RWPE2 (cell line): ENCODE measurements around the gene TBC1D14.

Experiments
- ATAC-seq: fragments of 200-7000 bp; cut with Tn5 transposase; 3 replicates; pipeline ENCODE4 v1.9.1; 2021; ENCODE audit warnings: low read depth
- DNase-seq: peaks from one replicate; pipeline ENCODE4 v3.0.0-alpha.2; 2020; ENCODE audit warnings: low spot score
- H3K27ac ChIP-seq: fragments of 450-650 bp; 2 replicates; pipeline ENCODE4 v1.5.1; 2017; ENCODE audit warnings: mild to moderate bottlenecking; ENCODE audit not compliant: poor library complexity, severe bottlenecking
- H3K27me3 ChIP-seq: fragments of 250-450 bp; sonication (Bioruptor Pico); 2 replicates; pipeline ENCODE4 v1.5.1; 2021; ENCODE audit warnings: mild to moderate bottlenecking, moderate library complexity; ENCODE audit not compliant: insufficient read depth, poor library complexity, severe bottlenecking
- H3K36me3 ChIP-seq: fragments of 250-450 bp; sonication (Bioruptor Pico); 2 replicates; pipeline ENCODE4 v1.5.1; 2020; ENCODE audit warnings: low read depth, mild to moderate bottlenecking, moderate library complexity
- H3K4me1 ChIP-seq: fragments of 250-450 bp; sonication (Bioruptor Pico); 2 replicates; pipeline ENCODE4 v1.5.1; 2021; ENCODE audit warnings: mild to moderate bottlenecking, moderate library complexity; ENCODE audit not compliant: insufficient read depth, poor library complexity, severe bottlenecking
- H3K4me3 ChIP-seq: fragments of 250-450 bp; sonication (Bioruptor Pico); 2 replicates; pipeline ENCODE4 v1.5.1; 2021; ENCODE audit warnings: mild to moderate bottlenecking, moderate library complexity; ENCODE audit not compliant: severe bottlenecking
- H3K9me3 ChIP-seq: fragments of 250-450 bp; sonication (Bioruptor Pico); 2 replicates; pipeline ENCODE4 v1.5.1; 2021; ENCODE audit warnings: mild to moderate bottlenecking, moderate library complexity; ENCODE audit not compliant: severe bottlenecking
- TF ChIP-seq, protein P1 (sequence below): fragments of 450-650 bp; IDR thresholded peaks from one replicate; pipeline ENCODE4 v1.5.1; 2017; ENCODE audit warnings: mild to moderate bottlenecking, moderate library complexity; ENCODE audit not compliant: poor library complexity, severe bottlenecking

Gene TBC1D14

DNA sequence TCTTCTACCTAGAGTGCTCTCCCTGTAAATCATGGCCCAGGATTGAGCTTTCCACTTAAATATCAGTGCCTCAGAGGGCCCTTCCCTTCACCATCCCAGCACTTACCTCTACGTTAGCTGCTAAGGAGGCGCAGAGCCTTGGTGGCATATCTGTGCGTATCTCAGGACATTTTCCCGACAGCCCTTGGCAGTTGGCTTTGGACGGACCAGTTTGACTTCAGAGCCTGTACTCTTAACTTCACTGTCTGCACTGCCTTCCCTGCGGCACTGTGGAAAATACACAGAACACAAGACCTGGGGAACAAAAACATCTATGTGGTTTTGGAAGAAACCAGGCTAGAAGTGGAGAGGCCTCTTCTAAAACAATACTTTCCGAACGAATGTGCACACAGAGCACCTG, 135.9 kb downstream of the TBC1D14 start:
- TF ChIP-seq, protein P1, sequence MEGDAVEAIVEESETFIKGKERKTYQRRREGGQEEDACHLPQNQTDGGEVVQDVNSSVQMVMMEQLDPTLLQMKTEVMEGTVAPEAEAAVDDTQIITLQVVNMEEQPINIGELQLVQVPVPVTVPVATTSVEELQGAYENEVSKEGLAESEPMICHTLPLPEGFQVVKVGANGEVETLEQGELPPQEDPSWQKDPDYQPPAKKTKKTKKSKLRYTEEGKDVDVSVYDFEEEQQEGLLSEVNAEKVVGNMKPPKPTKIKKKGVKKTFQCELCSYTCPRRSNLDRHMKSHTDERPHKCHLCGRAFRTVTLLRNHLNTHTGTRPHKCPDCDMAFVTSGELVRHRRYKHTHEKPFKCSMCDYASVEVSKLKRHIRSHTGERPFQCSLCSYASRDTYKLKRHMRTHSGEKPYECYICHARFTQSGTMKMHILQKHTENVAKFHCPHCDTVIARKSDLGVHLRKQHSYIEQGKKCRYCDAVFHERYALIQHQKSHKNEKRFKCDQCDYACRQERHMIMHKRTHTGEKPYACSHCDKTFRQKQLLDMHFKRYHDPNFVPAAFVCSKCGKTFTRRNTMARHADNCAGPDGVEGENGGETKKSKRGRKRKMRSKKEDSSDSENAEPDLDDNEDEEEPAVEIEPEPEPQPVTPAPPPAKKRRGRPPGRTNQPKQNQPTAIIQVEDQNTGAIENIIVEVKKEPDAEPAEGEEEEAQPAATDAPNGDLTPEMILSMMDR = no peak
- no peak for ATAC-seq
- no peak overlapping the region for H3K27ac ChIP-seq
- no peak for DNase-seq
- H3K36me3 ChIP-seq = no peaks in the 10 kb centered on the region
- no peaks in the 10 kb centered on the region for H3K9me3 ChIP-seq
- H3K4me3 ChIP-seq = no peak overlapping the region
- H3K4me1 ChIP-seq = peaks cover 4% of the 10 kb centered on the region
- H3K27me3 ChIP-seq = no peaks in the 10 kb centered on the region

DNA sequence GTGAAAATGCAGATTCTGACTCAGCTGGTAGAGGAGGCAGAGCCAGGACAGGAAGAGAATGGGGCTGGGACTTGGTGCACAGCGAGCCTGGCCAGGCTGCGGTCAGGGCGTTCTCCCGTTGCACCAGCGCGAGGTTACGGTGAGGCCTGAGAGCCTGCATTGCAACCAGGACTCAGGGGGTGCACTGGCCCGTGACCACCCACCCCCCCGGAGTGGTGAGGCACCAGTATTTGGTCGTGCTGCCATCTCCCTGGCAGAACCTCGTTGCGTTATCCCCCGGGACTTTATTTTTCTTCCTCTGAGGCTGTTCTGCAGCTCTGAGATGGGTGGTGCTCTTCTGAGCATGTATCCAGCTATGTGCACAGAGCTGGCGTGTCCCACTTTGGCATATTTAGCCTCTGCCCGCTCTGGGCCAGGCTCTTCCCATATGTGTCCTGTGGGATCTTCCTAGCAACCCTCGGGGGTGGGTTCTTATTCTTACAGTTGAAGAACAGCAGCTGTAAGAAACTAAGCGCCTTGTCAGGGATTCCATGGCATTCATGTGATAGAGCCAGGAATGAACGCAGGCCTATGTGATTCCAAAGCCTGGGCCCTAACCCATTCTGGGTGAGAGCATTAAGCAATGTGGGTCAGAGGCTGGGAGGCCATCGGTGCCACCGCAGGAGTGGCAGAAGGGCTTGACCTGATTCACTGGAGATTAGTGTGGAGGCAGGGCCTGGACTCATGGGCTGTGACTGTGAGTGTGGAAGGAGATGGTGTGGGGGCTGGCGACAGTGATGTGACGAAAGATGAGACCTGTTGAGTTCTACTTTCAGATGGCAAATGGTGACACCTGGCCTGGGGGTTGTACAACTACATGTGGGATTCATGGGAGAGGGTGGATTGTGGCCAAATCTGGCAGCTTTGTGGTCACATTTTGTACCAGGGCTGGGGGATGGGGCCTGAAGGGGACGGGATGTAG, 136.6 kb downstream of the TBC1D14 start:
- ATAC-seq (no peak), DNase-seq (no peak)
- TF ChIP-seq, protein P1 = no peak
- H3K9me3 ChIP-seq = no peaks in the 10 kb centered on the region
- no peaks in the 10 kb centered on the region for H3K36me3 ChIP-seq
- H3K4me3 ChIP-seq = no peak overlapping the region
- H3K4me1 ChIP-seq = peaks cover 4% of the 10 kb centered on the region
- no peaks in the 10 kb centered on the region for H3K27me3 ChIP-seq
- H3K27ac ChIP-seq = no peak overlapping the region

DNA sequence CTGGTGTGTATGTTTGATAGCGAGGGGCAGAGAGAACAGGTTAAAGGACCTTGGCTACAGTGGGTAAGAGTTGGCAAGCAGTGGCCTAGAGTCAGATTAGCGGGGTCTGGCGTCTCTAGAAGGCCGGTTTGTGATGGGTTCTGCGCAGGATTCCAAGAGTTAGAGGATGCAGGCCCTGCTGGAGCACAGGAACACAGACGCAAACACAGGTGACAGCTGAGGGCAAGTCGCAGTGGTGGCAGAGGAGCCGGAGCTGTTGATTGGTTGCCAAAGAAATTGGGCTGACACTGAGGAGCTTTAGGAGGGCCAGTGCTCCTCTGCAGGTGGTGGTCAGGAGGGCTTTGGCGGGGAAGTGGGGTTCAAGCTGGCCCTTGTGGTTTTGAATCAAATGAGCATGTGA, 137.3 kb downstream of the TBC1D14 start:
- no peaks in the 10 kb centered on the region for H3K9me3 ChIP-seq
- no peaks in the 10 kb centered on the region for H3K36me3 ChIP-seq
- H3K27ac ChIP-seq = no peak overlapping the region
- DNase-seq (no peak), ATAC-seq (no peak)
- H3K4me3 ChIP-seq = no peak overlapping the region
- no peaks in the 10 kb centered on the region for H3K27me3 ChIP-seq
- H3K4me1 ChIP-seq = peaks cover 4% of the 10 kb centered on the region
- TF ChIP-seq, protein P1 = no peak

DNA sequence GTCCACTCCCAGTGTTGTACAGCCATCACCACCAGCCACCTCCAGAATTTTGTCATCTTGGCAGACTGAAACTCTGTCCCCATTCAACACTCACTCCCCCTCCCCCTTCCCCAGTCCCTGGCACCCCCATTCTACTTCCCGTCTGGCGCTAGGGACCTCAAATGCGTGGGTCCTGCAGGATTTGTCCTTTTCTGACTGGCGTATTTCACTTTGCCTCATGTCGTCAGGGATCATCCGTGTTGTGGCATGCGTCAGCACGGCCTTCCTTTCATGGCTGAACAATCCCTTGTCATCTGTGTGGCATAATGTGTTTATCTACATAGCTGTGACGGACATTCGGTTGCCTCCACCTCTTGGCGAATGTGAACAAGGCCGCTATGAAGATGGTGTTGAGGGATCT, 139.0 kb downstream of the TBC1D14 start:
- Histone ChIP-seq H3K4me3 (no peak overlapping the region), H3K36me3 (peaks cover 4% of the 10 kb centered on the region; the same call in 1 of the 2 replicates), H3K27ac (no peak overlapping the region), H3K4me1 (peaks cover 4% of the 10 kb centered on the region), H3K9me3 (no peaks in the 10 kb centered on the region), H3K27me3 (no peaks in the 10 kb centered on the region)
- ATAC-seq (no peak), DNase-seq (no peak)
- TF ChIP-seq, protein P1 = no peak

DNA sequence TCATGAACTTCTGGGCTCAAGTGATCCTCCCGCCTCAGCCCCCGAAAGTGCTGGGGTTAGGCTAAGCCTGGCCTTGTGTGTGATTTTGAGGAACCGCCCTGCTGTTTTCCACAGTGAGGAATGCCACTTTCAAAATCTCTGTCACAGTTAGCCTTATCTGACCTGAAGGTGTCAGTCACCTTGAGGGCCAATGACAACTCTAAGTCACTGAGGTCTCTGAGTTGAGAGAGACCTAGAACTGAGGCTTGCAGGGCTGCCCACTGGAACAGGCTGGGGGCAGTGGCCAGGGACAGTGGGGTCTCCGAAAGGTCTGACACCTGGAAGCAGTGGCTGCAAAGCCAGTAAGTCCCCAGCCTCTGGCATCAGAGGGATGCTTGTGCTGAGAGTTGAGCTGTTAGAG, 139.7 kb downstream of the TBC1D14 start:
- TF ChIP-seq, protein P1 = no peak
- DNase-seq = no peak
- no peaks in the 10 kb centered on the region for H3K27me3 ChIP-seq
- H3K9me3 ChIP-seq = no peaks in the 10 kb centered on the region
- H3K36me3 ChIP-seq = peaks cover 10% of the 10 kb centered on the region
- no peak for ATAC-seq
- H3K4me3 ChIP-seq = no peak overlapping the region
- no peak overlapping the region for H3K27ac ChIP-seq
- peaks cover 4% of the 10 kb centered on the region for H3K4me1 ChIP-seq
